Fibroblast of lung (primary cell): ENCODE measurements around the gene STMN1. TPM values are rescaled to one million over a fixed set of nuclear protein-coding genes. Genes with fewer than 3 reads are reported as not detected.
A peak's percentile ranks its signal among the peaks of the same experiment; 100 is the strongest.

ENCODE experiments used
- DNase-seq, 2 donors: peaks; one replicate each; pipeline versions ENCODE4 v3.0.0 to v3.0.0-alpha.2; 2010; ENCODE audit warnings: low read depth in 2 of 2
- H2AFZ ChIP-seq: 2 replicates; pipeline ENCODE4 v1.5.1; 2012; ENCODE audit warnings: low read length, control low read depth, inconsistent platforms
- H3K27ac ChIP-seq: 2 replicates; pipeline ENCODE4 v1.5.1; 2011; ENCODE audit warnings: low read length, control low read depth; ENCODE audit not compliant: insufficient read depth
- H3K27me3 ChIP-seq: 2 replicates; pipeline ENCODE4 v1.5.1; 2011; ENCODE audit warnings: mild to moderate bottlenecking, low read length; ENCODE audit not compliant: control insufficient read depth, insufficient read depth
- H3K36me3 ChIP-seq: 2 replicates; pipeline ENCODE4 v1.5.1; 2011; ENCODE audit warnings: low read length; ENCODE audit not compliant: control insufficient read depth, insufficient read depth
- H3K4me1 ChIP-seq: 2 replicates; pipeline ENCODE4 v1.5.1; 2011; ENCODE audit warnings: low read length; ENCODE audit not compliant: control insufficient read depth, insufficient read depth; ENCODE audit errors: extremely low read depth
- H3K4me2 ChIP-seq: 2 replicates; pipeline ENCODE4 v1.5.1; 2011; ENCODE audit warnings: low read length, control low read depth; ENCODE audit not compliant: insufficient read depth; ENCODE audit errors: extremely low read depth
- H3K4me3 ChIP-seq, 4 experiments: fragments of 200-600 bp in 1 of 4; sonication (generic) in 1 of 4; replicated peaks in 1 of 4; 2 replicates each; pipeline ENCODE4 v1.5.1; 2011 to 2016; ENCODE audit warnings: low read length in 4 of 4, low read depth in 3 of 4, mild to moderate bottlenecking in 3 of 4, control low read depth in 2 of 4, inconsistent platforms in 1 of 4, mixed read lengths in 1 of 4; ENCODE audit not compliant: insufficient read depth in 1 of 4; ENCODE audit errors: control extremely low read depth in 1 of 4
- H3K79me2 ChIP-seq: 2 replicates; pipeline ENCODE4 v1.5.1; 2012; ENCODE audit warnings: mild to moderate bottlenecking, low read length, inconsistent platforms; ENCODE audit not compliant: control insufficient read depth, insufficient read depth
- H3K9ac ChIP-seq: 2 replicates; pipeline ENCODE4 v1.5.1; 2011; ENCODE audit warnings: mild to moderate bottlenecking, low read length, control low read depth; ENCODE audit not compliant: insufficient read depth
- H3K9me3 ChIP-seq: 2 replicates; pipeline ENCODE4 v1.5.1; 2012; ENCODE audit warnings: low read depth, low read length; ENCODE audit not compliant: control insufficient read depth, insufficient read depth
- H4K20me1 ChIP-seq: 2 replicates; pipeline ENCODE4 v1.5.1; 2011; ENCODE audit warnings: low read length; ENCODE audit not compliant: control insufficient read depth, insufficient read depth; ENCODE audit errors: extremely low read depth
- CTCF ChIP-seq, 2 donors: IDR thresholded peaks in 1 of 2; conservative IDR thresholded peaks in 1 of 2; 1 replicate in 1 of 2; 2 replicates in 1 of 2; pipeline ENCODE4 v1.5.1; 2011 to 2012; ENCODE audit warnings: low read length in 2 of 2, control low read depth in 1 of 2, inconsistent platforms in 1 of 2, low read depth in 1 of 2, mild to moderate bottlenecking in 1 of 2
- EZH2 ChIP-seq: IDR thresholded peaks from 2 replicates; pipeline ENCODE4 v1.5.1; 2012; ENCODE audit warnings: low read length, control low read depth, mild to moderate bottlenecking; ENCODE audit errors: missing control alignments
- polyA plus RNA-seq, 2 donors: library from polyadenylated mRNA; depleted of rRNA in 1 of 2; stranded (reverse) in 1 of 2; unstranded in 1 of 2; fragments of >200 nt; gene quantifications; 2 replicates each; pipeline ENCODE4 v1.2.1, GENCODE V29; 2011 to 2012; ENCODE audit warnings: missing spikeins in 1 of 2
- total RNA-seq: library from RNA; depleted of rRNA; stranded (reverse); fragments of >200 nt; gene quantifications from 2 replicates; pipeline ENCODE4 v1.2.1, GENCODE V29; 2014

The STMN1 gene
- total and polyA plus RNA-seq, 2 donors (not counting 1 experiment from before 2014, with no cell fraction given), result 90.7 to 94.7 TPM

GRCh38 chr1:25916460-25916859 lies 10.2 kb upstream of the STMN1 start:
- no peaks in the 10 kb centered on the region for H3K4me1 ChIP-seq
- H4K20me1 ChIP-seq, result no peaks in the 10 kb centered on the region
- no peaks in the 10 kb centered on the region for H3K36me3 ChIP-seq
- no peak for TF ChIP-seq EZH2
- TF ChIP-seq CTCF (conservative IDR thresholded peaks at IDR 0.05 in 1 of 2, IDR thresholded peaks at IDR 0.05 in 1 of 2; ENCODE audit: low read depth in 1 of 2, low read length in 2 of 2), result no peak
- no peaks in the 10 kb centered on the region for H3K79me2 ChIP-seq
- no peak overlapping the region for H3K4me3 ChIP-seq
- H3K9ac ChIP-seq, result no peak overlapping the region
- H3K9me3 ChIP-seq, result no peaks in the 10 kb centered on the region
- H3K27me3 ChIP-seq, result no peaks in the 10 kb centered on the region
- H2AFZ ChIP-seq, result no peak overlapping the region
- no peak overlapping the region for H3K27ac ChIP-seq
- DNase-seq, result no peak
- no peak overlapping the region for H3K4me2 ChIP-seq

DNA sequence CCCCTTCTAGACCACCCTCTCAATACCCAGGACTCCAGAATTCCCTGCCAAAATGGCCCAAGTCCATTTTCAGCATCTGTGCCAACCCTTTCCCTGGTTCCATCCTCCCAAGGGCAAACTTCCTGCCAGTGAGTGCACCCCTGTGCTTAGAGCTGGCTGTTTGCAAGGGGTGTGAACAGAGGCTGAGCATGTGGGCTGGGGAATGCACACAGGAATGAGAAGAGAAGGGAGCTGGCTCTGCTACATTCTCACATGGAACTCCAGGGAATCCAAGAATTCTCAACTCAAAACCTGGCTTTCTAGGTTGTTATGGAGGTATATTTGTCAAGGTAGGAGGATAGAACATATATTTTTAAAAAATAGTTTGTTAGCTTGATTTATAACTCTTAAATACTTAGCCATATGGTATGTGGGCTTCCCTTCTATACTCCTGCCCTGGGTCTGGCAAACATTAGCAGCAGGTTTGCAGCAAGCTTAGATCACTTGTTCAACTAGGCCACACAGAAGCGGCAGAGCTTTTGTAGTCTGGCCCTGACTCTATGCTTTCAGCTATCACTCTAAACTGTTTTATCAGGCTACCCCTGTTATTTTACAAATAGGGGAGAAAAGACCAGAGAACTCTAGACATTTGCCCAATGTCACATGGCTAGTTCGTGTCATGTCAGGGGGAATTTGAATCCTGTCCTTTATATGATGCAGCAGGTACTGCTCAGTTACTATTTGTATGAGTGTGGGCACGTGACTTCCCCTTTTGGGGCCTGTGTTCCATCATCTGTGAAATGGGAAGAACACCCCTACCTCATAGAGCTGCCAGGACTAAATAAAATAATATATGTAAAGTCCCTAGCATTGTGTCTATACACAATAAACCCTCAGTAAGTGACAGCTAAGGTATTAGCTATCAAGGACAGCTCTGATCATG lies 8.1 kb upstream of the STMN1 start:
- no peak overlapping the region for H3K9ac ChIP-seq
- peak in 1 of 2 donors; percentile 61 for DNase-seq
- TF ChIP-seq EZH2 (no peak), CTCF (conservative IDR thresholded peaks at IDR 0.05 in 1 of 2, IDR thresholded peaks at IDR 0.05 in 1 of 2; ENCODE audit: low read depth in 1 of 2, low read length in 2 of 2) (no peak)
- H3K27ac ChIP-seq, result no peak overlapping the region
- H3K4me3 ChIP-seq, result no peak overlapping the region
- no peaks in the 10 kb centered on the region for H3K9me3 ChIP-seq
- no peaks in the 10 kb centered on the region for H3K4me1 ChIP-seq
- no peaks in the 10 kb centered on the region for H4K20me1 ChIP-seq
- H3K4me2 ChIP-seq, result no peak overlapping the region
- no peak overlapping the region for H2AFZ ChIP-seq
- H3K27me3 ChIP-seq, result no peaks in the 10 kb centered on the region
- H3K36me3 ChIP-seq, result no peaks in the 10 kb centered on the region
- no peaks in the 10 kb centered on the region for H3K79me2 ChIP-seq

- H3K79me2 ChIP-seq, result no peaks in the 10 kb centered on the region
- no peak for TF ChIP-seq CTCF (conservative IDR thresholded peaks at IDR 0.05 in 1 of 2, IDR thresholded peaks at IDR 0.05 in 1 of 2; ENCODE audit: low read depth in 1 of 2, low read length in 2 of 2)
- TF ChIP-seq EZH2, result no peak
- no peaks in the 10 kb centered on the region for H3K9me3 ChIP-seq
- H3K27me3 ChIP-seq, result no peaks in the 10 kb centered on the region
- no peak overlapping the region for H3K27ac ChIP-seq
- H3K36me3 ChIP-seq, result no peaks in the 10 kb centered on the region
- no peaks in the 10 kb centered on the region for H3K4me1 ChIP-seq
- H3K4me2 ChIP-seq, result no peak overlapping the region
- H3K9ac ChIP-seq, result no peak overlapping the region
- no peak for DNase-seq
- H3K4me3 ChIP-seq, result no peak overlapping the region
- H4K20me1 ChIP-seq, result no peaks in the 10 kb centered on the region
- H2AFZ ChIP-seq, result no peak overlapping the region
Observed at GRCh38 chr1:25913206-25913605, 7.0 kb upstream of the STMN1 start.
